Lower leg skin (tissue), 4 donors: Measurements from ENCODE around the gene TNFAIP2. TPM values are rescaled to one million over a fixed set of nuclear protein-coding genes. Genes with fewer than 3 reads are reported as not detected.
"Not testable (repeated sequence)": the region's sequence is repeated elsewhere in the genome, so short reads cannot be mapped to it uniquely, and the experiment has no call there.

Experiments used
- DNase-seq, 2 donors: peaks; one replicate each; pipeline ENCODE4 v3.0.0-alpha.2; 2019; ENCODE audit warnings: low spot score in 2 of 2
- H3K4me3 ChIP-seq: fragments of 200-600 bp; sonication (generic); 2 replicates; pipeline ENCODE4 v1.5.1; 2017; ENCODE audit warnings: mild to moderate bottlenecking, low read depth; ENCODE audit not compliant: poor library complexity, severe bottlenecking
- CTCF ChIP-seq, 3 donors: fragments of 450-650 bp; IDR thresholded peaks; one replicate each; pipeline ENCODE4 v1.5.1; 2016; ENCODE audit warnings: antibody characterized with exemption in 3 of 3, mild to moderate bottlenecking in 3 of 3, moderate library complexity in 2 of 3
- POLR2A ChIP-seq, 2 donors: fragments of 450-650 bp; IDR thresholded peaks; one replicate each; pipeline ENCODE4 v1.6.1; 2016 to 2017; ENCODE audit warnings: antibody characterized with exemption in 2 of 2, mild to moderate bottlenecking in 1 of 2, moderate library complexity in 1 of 2
- WGBS, 2 donors: methylation state at CpG; one replicate each; pipeline ENCODE4 v1.1.5; 2018; 5-methylcytosine and 5-hydroxymethylcytosine counted together
- intact Hi-C: fragments of 100-400 bp; cut with DNase I; formaldehyde crosslinking; loops from one replicate; pipeline ENCODE4 v1.15.0; 2023; ENCODE audit warnings: low total_unique reads
- total RNA-seq, 4 donors: library from RNA; depleted of rRNA; stranded (reverse); fragments of >200 nt; gene quantifications; one replicate each; pipeline ENCODE4 v1.1.0, GENCODE V29; 2016

TNFAIP2 gene
- total RNA-seq, 4 donors from 2014 or later, result 8.2 to 33.6 (median 20.3) TPM

DNA sequence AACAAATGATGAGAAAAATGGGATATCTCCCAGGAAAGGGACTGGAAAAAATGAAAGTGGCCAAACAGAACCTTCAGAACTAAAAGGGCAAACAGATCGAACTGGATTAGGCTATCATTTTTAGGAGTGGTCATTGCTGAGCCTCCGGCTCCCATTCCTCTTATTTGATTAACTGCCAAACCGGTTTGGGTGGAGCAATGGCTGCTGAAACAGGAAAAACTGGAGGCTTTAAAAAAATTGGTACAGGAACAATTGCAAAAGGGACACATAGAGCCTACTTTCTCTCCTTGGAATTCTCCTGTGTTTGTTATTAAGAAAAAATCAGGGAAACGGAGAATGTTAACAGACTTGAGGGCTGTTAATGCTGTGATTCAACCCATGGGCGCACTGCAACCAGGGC, 49.7 kb downstream of the TNFAIP2 start:
- no peak overlapping the region for H3K4me3 ChIP-seq
- DNase-seq, result no peak
- intact Hi-C loops, result no loop called here
- 36 to 47% methylated on average over 5 of the region's 5 CpGs for WGBS, 2 donors
- TF ChIP-seq CTCF (IDR thresholded peaks at IDR 0.05), result no peak
- no peak for TF ChIP-seq POLR2A (IDR thresholded peaks at IDR 0.05)

- H3K4me3 ChIP-seq, intact Hi-C loops, DNase-seq: not testable (repeated sequence)
- 61 to 65% methylated on average over 2 of the region's 2 CpGs for WGBS, 2 donors
Observed at GRCh38 chr14:103173887-103174286, 50.6 kb downstream of the TNFAIP2 start.

GRCh38 chr14:103176176-103176575, 52.9 kb downstream of the TNFAIP2 start:
- 70 to 82% methylated on average over 4 of the region's 4 CpGs for whole genome bisulfite sequencing, 2 donors

GRCh38 chr14:103177376-103177775, 54.1 kb downstream of the TNFAIP2 start:
- no peak for DNase-seq
- 58 to 63% methylated on average over 7 of the region's 7 CpGs for WGBS, 2 donors
- H3K4me3 ChIP-seq, result no peak overlapping the region
- TF ChIP-seq POLR2A (IDR thresholded peaks at IDR 0.05), result no peak
- no peak for TF ChIP-seq CTCF (IDR thresholded peaks at IDR 0.05)
- intact Hi-C loops, result no loop called here

More at GRCh38 chr14:103176176-103176575, 52.9 kb downstream of the TNFAIP2 start:
- H3K4me3 ChIP-seq, DNase-seq, intact Hi-C loops: not testable (repeated sequence)

DNA sequence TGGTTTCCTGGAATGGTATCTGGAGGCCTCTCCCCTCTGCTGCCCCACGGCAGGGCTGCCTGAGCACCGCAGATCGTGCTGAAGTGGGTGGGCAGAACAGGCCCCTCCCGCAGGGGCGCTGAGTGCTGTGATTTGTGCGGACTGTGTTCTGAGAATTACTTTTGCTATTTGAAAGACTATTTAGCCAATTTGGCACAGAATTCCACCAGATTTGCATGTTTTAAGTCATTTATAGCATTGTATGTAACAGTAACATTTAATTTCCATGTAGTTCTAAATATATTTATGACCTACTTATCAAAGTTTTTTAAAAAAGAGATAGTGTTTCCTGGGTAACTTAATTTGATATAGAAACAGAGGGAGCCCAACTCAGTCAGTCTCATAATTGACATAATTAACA, 55.3 kb downstream of the TNFAIP2 start:
- intact Hi-C loops, result no loop called here
- DNase-seq, result no peak
- TF ChIP-seq POLR2A (IDR thresholded peaks at IDR 0.05) (no peak), CTCF (IDR thresholded peaks at IDR 0.05) (no peak)
- WGBS, 2 donors, result 82 to 83% methylated on average over 6 of the region's 6 CpGs
- no peak overlapping the region for H3K4me3 ChIP-seq

GRCh38 chr14:103179094-103179493, 55.8 kb downstream of the TNFAIP2 start:
- TF ChIP-seq CTCF (IDR thresholded peaks at IDR 0.05) (no peak), POLR2A (IDR thresholded peaks at IDR 0.05) (no peak)
- intact Hi-C loops, result no loop called here
- WGBS, 2 donors, result 80 to 81% methylated on average over 5 of the region's 5 CpGs
- H3K4me3 ChIP-seq, result no peak overlapping the region
- no peak for DNase-seq

- no peak overlapping the region for H3K4me3 ChIP-seq
- intact Hi-C loops, result no loop called here
- 95 to 97% methylated on average over 5 of the region's 5 CpGs for WGBS, 2 donors
- no peak for DNase-seq
- TF ChIP-seq POLR2A (IDR thresholded peaks at IDR 0.05), result no peak
- TF ChIP-seq CTCF (IDR thresholded peaks at IDR 0.05), result no peak
Observed at GRCh38 chr14:103180331-103180730, 57.1 kb downstream of the TNFAIP2 start.
